ENCODE data around the gene SRGAP3. TPM values are rescaled to one million over a fixed set of nuclear protein-coding genes. Genes with fewer than 3 reads are reported as not detected.

SRGAP3 gene
- total RNA-seq, 1 donor from 2014 or later = 0.54 TPM

GRCh38 chr3:8992854-8993253 lies 256.6 kb downstream of the SRGAP3 start:
- H3K27ac Mint-ChIP-seq = no peak overlapping the region
- H3K27me3 Mint-ChIP-seq (ENCODE audit: insufficient read depth) = no peaks in the 10 kb centered on the region
- DNase-seq (ENCODE audit: low spot score) = no peak
- intact Hi-C loops (cut with micrococcal nuclease) = no loop called here
- no peaks in the 10 kb centered on the region for H3K9me3 Mint-ChIP-seq
- H3K36me3 Mint-ChIP-seq (ENCODE audit: low read depth) = no peaks in the 10 kb centered on the region
- H3K4me1 Mint-ChIP-seq (ENCODE audit: low read depth) = no peaks in the 10 kb centered on the region
- H3K4me3 Mint-ChIP-seq = no peak overlapping the region

- H3K36me3 Mint-ChIP-seq (ENCODE audit: low read depth) = no peaks in the 10 kb centered on the region
- H3K4me3 Mint-ChIP-seq = no peak overlapping the region
- no peaks in the 10 kb centered on the region for H3K9me3 Mint-ChIP-seq
- no peaks in the 10 kb centered on the region for H3K27me3 Mint-ChIP-seq (ENCODE audit: insufficient read depth)
- no peaks in the 10 kb centered on the region for H3K4me1 Mint-ChIP-seq (ENCODE audit: low read depth)
- intact Hi-C loops (cut with micrococcal nuclease) = no loop called here
- no peak for DNase-seq (ENCODE audit: low spot score)
- no peak overlapping the region for H3K27ac Mint-ChIP-seq
Measured at GRCh38 chr3:8992199-8992598, 257.2 kb downstream of the SRGAP3 start.

GRCh38 chr3:8990266-8991215 lies 258.9 kb downstream of the SRGAP3 start:
- Mint-ChIP-seq H3K27ac (no peak overlapping the region), H3K4me3 (no peak overlapping the region), H3K27me3 (ENCODE audit: insufficient read depth) (no peaks in the 10 kb centered on the region), H3K36me3 (ENCODE audit: low read depth) (no peaks in the 10 kb centered on the region), H3K9me3 (no peaks in the 10 kb centered on the region), H3K4me1 (ENCODE audit: low read depth) (no peaks in the 10 kb centered on the region)
- intact Hi-C loops (cut with micrococcal nuclease) = no loop called here
- DNase-seq (ENCODE audit: low spot score) = no peak

GRCh38 chr3:8988791-8989558 lies 260.5 kb downstream of the SRGAP3 start:
- no peaks in the 10 kb centered on the region for H3K27me3 Mint-ChIP-seq (ENCODE audit: insufficient read depth)
- intact Hi-C loops (cut with micrococcal nuclease) = loop anchor here (1.0 kb wide), 3 partner anchors 18 to 313 kb away; no protein-coding TSS in a partner anchor
- H3K9me3 Mint-ChIP-seq = no peaks in the 10 kb centered on the region
- no peak overlapping the region for H3K27ac Mint-ChIP-seq
- H3K4me3 Mint-ChIP-seq = no peak overlapping the region
- H3K4me1 Mint-ChIP-seq (ENCODE audit: low read depth) = no peaks in the 10 kb centered on the region
- DNase-seq (ENCODE audit: low spot score) = no peak
- H3K36me3 Mint-ChIP-seq (ENCODE audit: low read depth) = no peaks in the 10 kb centered on the region

GRCh38 chr3:8988384-8988655 lies 261.1 kb downstream of the SRGAP3 start:
- Mint-ChIP-seq H3K36me3 (ENCODE audit: low read depth) (no peaks in the 10 kb centered on the region), H3K4me1 (ENCODE audit: low read depth) (no peaks in the 10 kb centered on the region), H3K27me3 (ENCODE audit: insufficient read depth) (no peaks in the 10 kb centered on the region), H3K4me3 (no peak overlapping the region), H3K9me3 (no peaks in the 10 kb centered on the region), H3K27ac (no peak overlapping the region)
- intact Hi-C loops (cut with micrococcal nuclease) = loop anchor here (1.0 kb wide), 3 partner anchors 17 to 314 kb away; no protein-coding TSS in a partner anchor
- no peak for DNase-seq (ENCODE audit: low spot score)

- no peaks in the 10 kb centered on the region for H3K4me1 Mint-ChIP-seq (ENCODE audit: low read depth)
- intact Hi-C loops (cut with micrococcal nuclease) = loop anchor here (1.0 kb wide), 3 partner anchors 17 to 314 kb away; no protein-coding TSS in a partner anchor
- H3K36me3 Mint-ChIP-seq (ENCODE audit: low read depth) = no peaks in the 10 kb centered on the region
- H3K27ac Mint-ChIP-seq = no peak overlapping the region
- no peak overlapping the region for H3K4me3 Mint-ChIP-seq
- DNase-seq (ENCODE audit: low spot score) = peak; percentile 38
- H3K9me3 Mint-ChIP-seq = no peaks in the 10 kb centered on the region
- peaks cover 3% of the 10 kb centered on the region for H3K27me3 Mint-ChIP-seq (ENCODE audit: insufficient read depth)
Measured at GRCh38 chr3:8987645-8988383, 261.6 kb downstream of the SRGAP3 start.

- no peak overlapping the region for H3K4me3 Mint-ChIP-seq
- no peak overlapping the region for H3K27ac Mint-ChIP-seq
- no peaks in the 10 kb centered on the region for H3K4me1 Mint-ChIP-seq (ENCODE audit: low read depth)
- no peaks in the 10 kb centered on the region for H3K9me3 Mint-ChIP-seq
- peaks cover 3% of the 10 kb centered on the region for H3K27me3 Mint-ChIP-seq (ENCODE audit: insufficient read depth)
- intact Hi-C loops (cut with micrococcal nuclease) = no loop called here
- no peak for DNase-seq (ENCODE audit: low spot score)
- no peaks in the 10 kb centered on the region for H3K36me3 Mint-ChIP-seq (ENCODE audit: low read depth)
Measured at GRCh38 chr3:8987226-8987625, 262.2 kb downstream of the SRGAP3 start.

GRCh38 chr3:8986741-8987140 lies 262.7 kb downstream of the SRGAP3 start:
- Mint-ChIP-seq H3K27me3 (ENCODE audit: insufficient read depth) (peaks cover 4% of the 10 kb centered on the region), H3K36me3 (ENCODE audit: low read depth) (no peaks in the 10 kb centered on the region), H3K27ac (no peak overlapping the region), H3K4me1 (ENCODE audit: low read depth) (no peaks in the 10 kb centered on the region), H3K4me3 (no peak overlapping the region), H3K9me3 (no peaks in the 10 kb centered on the region)
- no peak for DNase-seq (ENCODE audit: low spot score)
- intact Hi-C loops (cut with micrococcal nuclease) = no loop called here

- peaks cover 10% of the 10 kb centered on the region for H3K27me3 Mint-ChIP-seq (ENCODE audit: insufficient read depth)
- no peak overlapping the region for H3K4me3 Mint-ChIP-seq
- intact Hi-C loops (cut with micrococcal nuclease) = no loop called here
- no peak overlapping the region for H3K27ac Mint-ChIP-seq
- no peaks in the 10 kb centered on the region for H3K9me3 Mint-ChIP-seq
- no peaks in the 10 kb centered on the region for H3K36me3 Mint-ChIP-seq (ENCODE audit: low read depth)
- H3K4me1 Mint-ChIP-seq (ENCODE audit: low read depth) = no peaks in the 10 kb centered on the region
- no peak for DNase-seq (ENCODE audit: low spot score)
Measured at GRCh38 chr3:8985876-8986275, 263.6 kb downstream of the SRGAP3 start.

GRCh38 chr3:8985411-8985831 lies 264.0 kb downstream of the SRGAP3 start:
- peaks cover 11% of the 10 kb centered on the region for H3K27me3 Mint-ChIP-seq (ENCODE audit: insufficient read depth)
- H3K4me3 Mint-ChIP-seq = no peak overlapping the region
- H3K4me1 Mint-ChIP-seq (ENCODE audit: low read depth) = no peaks in the 10 kb centered on the region
- no peak overlapping the region for H3K27ac Mint-ChIP-seq
- H3K36me3 Mint-ChIP-seq (ENCODE audit: low read depth) = no peaks in the 10 kb centered on the region
- no peak for DNase-seq (ENCODE audit: low spot score)
- H3K9me3 Mint-ChIP-seq = no peaks in the 10 kb centered on the region
- intact Hi-C loops (cut with micrococcal nuclease) = no loop called here

GRCh38 chr3:8984526-8984925 lies 264.9 kb downstream of the SRGAP3 start:
- no peaks in the 10 kb centered on the region for H3K36me3 Mint-ChIP-seq (ENCODE audit: low read depth)
- H3K4me1 Mint-ChIP-seq (ENCODE audit: low read depth) = no peaks in the 10 kb centered on the region
- no peak overlapping the region for H3K27ac Mint-ChIP-seq
- intact Hi-C loops (cut with micrococcal nuclease) = no loop called here
- no peak overlapping the region for H3K4me3 Mint-ChIP-seq
- DNase-seq (ENCODE audit: low spot score) = no peak
- peaks cover 14% of the 10 kb centered on the region for H3K27me3 Mint-ChIP-seq (ENCODE audit: insufficient read depth)
- no peaks in the 10 kb centered on the region for H3K9me3 Mint-ChIP-seq

- intact Hi-C loops (cut with micrococcal nuclease) = no loop called here
- H3K4me3 Mint-ChIP-seq = no peak overlapping the region
Measured at GRCh38 chr3:8984081-8984480, 265.4 kb downstream of the SRGAP3 start.

GRCh38 chr3:8983591-8983990 lies 265.9 kb downstream of the SRGAP3 start:
- intact Hi-C loops (cut with micrococcal nuclease) = no loop called here
- H3K4me3 Mint-ChIP-seq = no peak overlapping the region
- no peaks in the 10 kb centered on the region for H3K36me3 Mint-ChIP-seq (ENCODE audit: low read depth)
- peaks cover 14% of the 10 kb centered on the region for H3K27me3 Mint-ChIP-seq (ENCODE audit: insufficient read depth)
- H3K27ac Mint-ChIP-seq = no peak overlapping the region
- no peaks in the 10 kb centered on the region for H3K4me1 Mint-ChIP-seq (ENCODE audit: low read depth)
- no peak for DNase-seq (ENCODE audit: low spot score)
- no peaks in the 10 kb centered on the region for H3K9me3 Mint-ChIP-seq

More at GRCh38 chr3:8984081-8984480, 265.4 kb downstream of the SRGAP3 start:
- no peaks in the 10 kb centered on the region for H3K36me3 Mint-ChIP-seq (ENCODE audit: low read depth)
- H3K27ac Mint-ChIP-seq = no peak overlapping the region
- H3K27me3 Mint-ChIP-seq (ENCODE audit: insufficient read depth) = peaks cover 14% of the 10 kb centered on the region
- DNase-seq (ENCODE audit: low spot score) = no peak
- no peaks in the 10 kb centered on the region for H3K9me3 Mint-ChIP-seq
- H3K4me1 Mint-ChIP-seq (ENCODE audit: low read depth) = no peaks in the 10 kb centered on the region
